Stimulated activated CD4-positive, alpha-beta T cell treated with anti-CD3 and anti-CD28 coated beads, Interleukin-2, amount 100 ng/mL, for 48 hours (primary cell): ENCODE measurements around the gene OVCA2.

Experiments
- DNase-seq, 2 donors: peaks; one replicate each; pipeline ENCODE4 v3.0.0-alpha.2; 2020

Gene OVCA2

DNA sequence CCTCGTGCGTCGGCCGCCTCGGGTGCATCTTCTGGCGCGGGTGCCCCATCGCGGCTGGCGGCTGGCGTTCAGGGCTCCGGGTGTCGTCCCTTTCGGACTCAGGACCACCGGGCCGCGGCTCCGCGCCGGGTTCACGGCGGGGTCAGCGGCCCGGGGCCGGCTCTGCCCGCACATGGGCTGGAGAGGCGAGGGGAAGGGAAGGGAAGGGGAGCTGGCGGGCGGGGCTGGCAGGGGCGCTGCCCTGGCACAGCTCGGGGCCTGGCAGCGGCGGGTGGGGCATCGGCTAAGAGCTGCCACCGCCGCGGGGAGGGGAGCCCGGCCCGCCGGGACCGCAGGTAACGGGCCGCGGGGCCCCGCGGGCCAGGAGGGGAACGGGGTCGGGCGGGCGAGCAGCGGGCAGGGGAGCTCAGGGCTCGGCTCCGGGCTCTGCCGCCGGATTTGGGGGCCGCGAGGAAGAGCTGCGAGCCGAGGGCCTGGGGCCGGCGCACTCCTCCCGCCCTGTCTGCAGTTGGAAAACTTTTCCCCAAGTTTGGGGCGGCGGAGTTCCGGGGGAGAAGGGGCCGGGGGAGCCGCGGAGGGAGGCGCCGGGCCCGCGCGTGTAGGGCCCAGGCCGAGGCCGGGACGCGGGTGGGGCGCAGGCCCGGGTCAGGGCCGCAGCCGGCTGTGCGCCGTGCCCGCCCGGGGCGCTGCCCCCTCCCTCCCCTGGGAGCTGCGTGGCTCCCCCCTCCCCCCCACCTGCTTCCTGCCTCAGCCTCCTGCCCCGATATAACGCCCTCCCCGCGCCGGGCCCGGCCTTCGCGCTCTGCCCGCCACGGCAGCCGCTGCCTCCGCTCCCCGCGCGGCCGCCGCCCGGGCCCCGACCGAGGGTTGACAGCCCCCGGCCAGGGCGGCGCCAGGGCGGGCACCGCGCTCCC is 13.7 kb downstream of the OVCA2 start:
- DNase-seq: peak in 1 of 2 donors; percentile 39

DNA sequence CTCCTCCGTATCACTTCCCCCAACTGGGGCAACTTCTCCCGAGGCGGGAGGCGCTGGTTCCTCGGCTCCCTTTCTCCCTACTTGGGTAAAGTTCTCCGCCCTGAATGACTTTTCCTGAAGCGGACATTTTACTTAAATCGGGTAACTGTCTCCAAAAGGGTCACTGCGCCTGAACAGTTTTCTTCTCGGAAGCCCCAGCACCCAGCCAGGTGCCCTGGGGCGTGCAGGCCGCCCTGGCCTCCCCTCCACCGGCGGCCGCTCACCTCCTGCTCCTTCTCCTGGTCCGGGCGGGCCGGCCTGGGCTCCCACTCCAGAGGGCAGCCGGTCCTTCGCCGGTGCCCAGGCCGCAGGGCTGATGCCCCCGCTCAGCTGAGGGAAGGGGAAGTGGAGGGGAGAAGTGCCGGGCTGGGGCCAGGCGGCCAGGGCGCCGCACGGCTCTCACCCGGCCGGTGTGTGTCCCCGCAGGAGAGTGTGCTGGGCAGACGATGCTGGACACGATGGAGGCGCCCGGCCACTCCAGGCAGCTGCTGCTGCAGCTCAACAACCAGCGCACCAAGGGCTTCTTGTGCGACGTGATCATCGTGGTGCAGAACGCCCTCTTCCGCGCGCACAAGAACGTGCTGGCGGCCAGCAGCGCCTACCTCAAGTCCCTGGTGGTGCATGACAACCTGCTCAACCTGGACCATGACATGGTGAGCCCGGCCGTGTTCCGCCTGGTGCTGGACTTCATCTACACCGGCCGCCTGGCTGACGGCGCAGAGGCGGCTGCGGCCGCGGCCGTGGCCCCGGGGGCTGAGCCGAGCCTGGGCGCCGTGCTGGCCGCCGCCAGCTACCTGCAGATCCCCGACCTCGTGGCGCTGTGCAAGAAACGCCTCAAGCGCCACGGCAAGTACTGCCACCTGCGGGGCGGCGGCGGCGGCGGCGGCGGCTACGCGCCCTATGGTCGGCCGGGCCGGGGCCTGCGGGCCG is 14.7 kb downstream of the OVCA2 start:
- peak in 1 of 2 donors; percentile 42 for DNase-seq

DNA sequence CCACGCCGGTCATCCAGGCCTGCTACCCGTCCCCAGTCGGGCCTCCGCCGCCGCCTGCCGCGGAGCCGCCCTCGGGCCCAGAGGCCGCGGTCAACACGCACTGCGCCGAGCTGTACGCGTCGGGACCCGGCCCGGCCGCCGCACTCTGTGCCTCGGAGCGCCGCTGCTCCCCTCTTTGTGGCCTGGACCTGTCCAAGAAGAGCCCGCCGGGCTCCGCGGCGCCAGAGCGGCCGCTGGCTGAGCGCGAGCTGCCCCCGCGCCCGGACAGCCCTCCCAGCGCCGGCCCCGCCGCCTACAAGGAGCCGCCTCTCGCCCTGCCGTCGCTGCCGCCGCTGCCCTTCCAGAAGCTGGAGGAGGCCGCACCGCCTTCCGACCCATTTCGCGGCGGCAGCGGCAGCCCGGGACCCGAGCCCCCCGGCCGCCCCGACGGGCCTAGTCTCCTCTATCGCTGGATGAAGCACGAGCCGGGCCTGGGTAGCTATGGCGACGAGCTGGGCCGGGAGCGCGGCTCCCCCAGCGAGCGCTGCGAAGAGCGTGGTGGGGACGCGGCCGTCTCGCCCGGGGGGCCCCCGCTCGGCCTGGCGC is 15.4 kb downstream of the OVCA2 start:
- no peak for DNase-seq

DNA sequence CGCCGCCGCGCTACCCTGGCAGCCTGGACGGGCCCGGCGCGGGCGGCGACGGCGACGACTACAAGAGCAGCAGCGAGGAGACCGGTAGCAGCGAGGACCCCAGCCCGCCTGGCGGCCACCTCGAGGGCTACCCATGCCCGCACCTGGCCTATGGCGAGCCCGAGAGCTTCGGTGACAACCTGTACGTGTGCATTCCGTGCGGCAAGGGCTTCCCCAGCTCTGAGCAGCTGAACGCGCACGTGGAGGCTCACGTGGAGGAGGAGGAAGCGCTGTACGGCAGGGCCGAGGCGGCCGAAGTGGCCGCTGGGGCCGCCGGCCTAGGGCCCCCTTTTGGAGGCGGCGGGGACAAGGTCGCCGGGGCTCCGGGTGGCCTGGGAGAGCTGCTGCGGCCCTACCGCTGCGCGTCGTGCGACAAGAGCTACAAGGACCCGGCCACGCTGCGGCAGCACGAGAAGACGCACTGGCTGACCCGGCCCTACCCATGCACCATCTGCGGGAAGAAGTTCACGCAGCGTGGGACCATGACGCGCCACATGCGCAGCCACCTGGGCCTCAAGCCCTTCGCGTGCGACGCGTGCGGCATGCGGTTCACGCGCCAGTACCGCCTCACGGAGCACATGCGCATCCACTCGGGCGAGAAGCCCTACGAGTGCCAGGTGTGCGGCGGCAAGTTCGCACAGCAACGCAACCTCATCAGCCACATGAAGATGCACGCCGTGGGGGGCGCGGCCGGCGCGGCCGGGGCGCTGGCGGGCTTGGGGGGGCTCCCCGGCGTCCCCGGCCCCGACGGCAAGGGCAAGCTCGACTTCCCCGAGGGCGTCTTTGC is 16.2 kb downstream of the OVCA2 start:
- DNase-seq: no peak

DNA sequence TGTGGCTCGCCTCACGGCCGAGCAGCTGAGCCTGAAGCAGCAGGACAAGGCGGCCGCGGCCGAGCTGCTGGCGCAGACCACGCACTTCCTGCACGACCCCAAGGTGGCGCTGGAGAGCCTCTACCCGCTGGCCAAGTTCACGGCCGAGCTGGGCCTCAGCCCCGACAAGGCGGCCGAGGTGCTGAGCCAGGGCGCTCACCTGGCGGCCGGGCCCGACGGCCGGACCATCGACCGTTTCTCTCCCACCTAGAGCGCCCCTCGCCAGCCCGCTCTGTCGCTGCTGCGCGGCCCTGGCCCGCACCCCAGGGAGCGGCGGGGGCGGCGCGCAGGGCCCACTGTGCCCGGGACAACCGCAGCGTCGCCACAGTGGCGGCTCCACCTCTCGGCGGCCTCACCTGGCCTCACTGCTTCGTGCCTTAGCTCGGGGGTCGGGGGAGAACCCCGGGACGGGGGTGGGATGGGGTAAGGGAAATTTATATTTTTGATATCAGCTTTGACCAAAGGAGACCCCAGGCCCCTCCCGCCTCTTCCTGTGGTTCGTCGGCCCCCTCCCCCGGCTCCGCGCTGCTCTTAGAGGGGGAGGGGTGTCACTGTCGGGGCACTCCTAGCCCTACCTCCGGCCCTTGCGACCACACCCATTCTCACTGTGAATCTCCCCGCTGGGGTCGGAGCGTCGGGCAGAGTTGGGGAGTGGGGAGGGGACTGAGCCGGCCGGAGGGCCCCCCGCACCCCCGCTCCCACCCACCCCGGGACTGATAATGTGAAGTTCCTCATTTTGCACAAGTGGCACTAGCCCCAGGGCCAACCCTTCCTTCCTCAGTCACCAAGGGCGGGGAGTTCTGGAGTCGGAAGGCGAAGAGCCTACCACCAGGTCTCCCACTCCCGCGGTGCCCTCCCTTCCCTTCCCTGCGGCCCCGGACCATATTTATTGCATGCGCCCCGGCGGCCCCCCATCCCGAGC is 17.0 kb downstream of the OVCA2 start:
- DNase-seq: peak; percentile 67 to 77

DNA sequence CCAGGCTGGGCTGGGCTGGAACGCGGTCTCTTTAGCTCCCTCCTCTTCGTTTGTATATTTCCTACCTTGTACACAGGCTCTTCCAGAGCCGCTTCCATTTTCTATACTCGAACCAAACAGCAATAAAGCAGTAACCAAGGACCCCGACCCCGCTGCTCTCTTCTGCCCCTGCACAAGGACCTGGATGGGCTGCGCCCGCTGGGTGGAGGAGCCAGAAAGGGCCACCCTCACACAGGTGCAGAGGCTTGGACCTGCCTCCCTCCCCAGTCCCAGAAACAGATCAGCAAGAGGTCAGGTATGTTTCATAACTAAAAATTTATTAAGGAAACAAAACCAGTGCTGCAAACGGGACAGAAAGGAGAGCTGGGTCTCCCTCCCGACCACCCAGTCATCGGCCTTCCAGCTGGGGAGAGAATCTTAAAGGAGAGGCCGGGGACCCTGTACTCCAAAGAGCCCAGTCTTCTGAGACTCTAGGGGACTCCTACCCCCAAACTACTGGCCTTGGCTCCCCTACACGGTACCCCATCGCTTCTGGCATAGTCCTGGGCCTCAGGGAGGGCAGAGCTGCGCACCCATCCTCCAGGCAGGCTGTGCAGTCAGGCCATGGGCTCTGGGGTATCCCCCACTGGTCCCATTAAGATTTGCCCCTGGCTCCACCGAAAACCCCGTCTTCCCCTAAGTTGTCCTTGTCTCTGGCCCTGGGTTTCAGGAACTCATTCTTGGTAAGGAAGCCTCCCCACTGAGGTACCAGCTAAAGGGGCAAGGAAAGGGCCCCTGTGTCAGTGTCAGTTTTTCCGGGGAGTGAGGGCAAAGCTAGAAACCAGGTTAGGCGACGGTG is 17.9 kb downstream of the OVCA2 start:
- no peak for DNase-seq

DNA sequence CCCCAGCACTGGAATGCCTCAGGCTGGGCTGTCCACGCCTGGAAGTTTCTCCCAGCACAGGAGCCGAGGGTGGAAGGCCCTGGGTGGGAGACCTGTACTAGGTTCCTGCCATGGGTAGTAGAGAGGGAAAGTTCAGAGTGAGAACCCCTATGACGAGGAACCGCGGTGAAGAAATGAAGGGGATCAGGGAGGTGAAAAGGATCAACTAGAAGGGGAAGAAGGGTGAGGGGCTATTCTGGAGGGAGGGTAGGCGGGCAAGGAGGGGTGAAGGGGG is 18.5 kb downstream of the OVCA2 start:
- no peak for DNase-seq

DNA sequence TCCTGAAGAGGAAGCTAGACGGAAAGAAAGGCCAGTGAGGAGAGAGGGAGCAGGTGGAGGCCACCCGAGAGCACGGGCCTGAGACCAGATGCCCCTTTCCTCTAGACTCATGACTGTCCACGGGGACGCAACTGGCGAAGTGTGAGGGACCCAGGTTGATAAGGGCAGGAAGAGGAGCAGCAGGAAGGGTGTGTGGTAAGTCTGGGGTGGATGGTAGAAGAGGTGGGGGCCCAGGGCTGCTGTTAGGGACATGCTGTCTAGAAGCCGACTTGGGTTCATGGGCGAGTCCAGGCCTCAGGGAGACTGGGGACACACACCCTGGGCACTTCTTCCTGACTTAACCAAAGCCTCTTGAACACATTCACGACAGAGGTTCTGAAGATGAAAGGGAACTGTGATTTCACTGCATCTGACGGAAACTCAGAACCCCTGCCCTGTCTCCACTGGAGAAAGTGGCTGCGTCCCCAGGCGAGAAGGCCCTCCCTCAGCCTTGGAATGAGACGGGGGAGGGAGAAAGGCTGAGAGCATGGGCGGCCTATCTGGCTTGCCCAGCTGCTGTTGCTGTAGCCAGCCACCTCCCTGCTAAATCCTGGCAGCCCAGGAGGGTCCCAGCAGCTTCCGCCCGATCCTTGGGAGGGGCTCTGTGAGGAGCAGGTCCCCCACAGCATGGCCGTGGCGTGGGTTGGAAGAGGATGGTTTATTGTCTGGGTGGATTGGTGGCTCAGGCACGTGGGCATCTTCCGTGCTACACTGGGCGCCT is 19.0 kb downstream of the OVCA2 start:
- DNase-seq: no peak

DNA sequence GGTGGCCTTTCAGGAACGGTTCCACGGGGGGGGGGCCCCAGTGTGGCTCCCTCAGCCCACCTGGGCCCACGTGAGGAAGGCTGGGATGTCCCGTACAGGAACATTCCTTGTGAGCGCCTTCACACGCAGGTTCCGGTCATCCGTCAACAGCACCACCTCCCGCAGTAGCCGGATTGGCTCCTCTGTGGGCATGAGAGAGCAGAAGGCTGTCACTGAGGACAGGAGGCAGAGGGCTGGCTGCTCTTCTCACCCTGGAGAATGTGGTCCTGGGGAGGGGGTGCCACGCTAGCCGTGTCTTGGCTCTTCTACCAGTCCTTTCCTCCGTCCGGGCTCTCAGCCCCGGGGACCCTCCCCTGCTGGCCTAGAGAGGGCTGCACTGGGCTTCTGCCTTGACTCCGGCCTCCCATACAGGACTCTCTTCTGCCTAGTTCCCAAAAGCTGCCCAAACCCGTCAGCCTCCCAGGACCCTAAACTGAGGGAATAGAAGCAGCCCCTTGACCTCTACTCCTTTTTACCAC is 19.7 kb downstream of the OVCA2 start:
- DNase-seq: no peak

DNA sequence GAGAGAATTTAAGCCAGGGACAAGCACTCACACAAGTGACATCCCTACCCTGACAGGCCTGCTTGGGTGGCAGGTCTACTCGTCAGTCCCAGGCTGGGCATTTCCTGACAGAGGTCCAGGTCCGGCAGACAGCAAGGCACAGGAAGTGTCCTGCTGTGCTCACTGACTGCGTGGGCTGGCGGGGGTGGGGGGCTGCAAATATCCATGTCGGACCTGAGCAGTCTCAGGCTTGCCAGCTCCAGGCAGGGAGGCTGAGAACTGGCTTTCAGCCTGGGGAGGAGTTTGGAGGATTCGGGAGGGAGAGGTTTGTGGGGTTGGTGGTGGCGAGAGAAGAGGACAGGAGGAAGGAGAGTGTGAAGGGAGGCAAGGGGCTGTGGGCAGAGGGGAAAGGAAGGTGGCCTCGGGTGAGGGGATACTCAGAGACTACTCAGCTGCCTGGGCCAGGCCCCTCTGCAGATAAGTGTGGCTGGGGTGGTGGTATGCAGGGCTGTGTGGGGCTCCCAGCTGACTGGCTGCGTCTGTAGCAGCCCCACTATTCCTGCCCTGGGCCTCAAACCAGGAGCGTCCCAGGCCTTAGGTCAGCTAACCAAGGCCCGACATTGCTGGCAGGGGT is 20.9 kb downstream of the OVCA2 start:
- no peak for DNase-seq

DNA sequence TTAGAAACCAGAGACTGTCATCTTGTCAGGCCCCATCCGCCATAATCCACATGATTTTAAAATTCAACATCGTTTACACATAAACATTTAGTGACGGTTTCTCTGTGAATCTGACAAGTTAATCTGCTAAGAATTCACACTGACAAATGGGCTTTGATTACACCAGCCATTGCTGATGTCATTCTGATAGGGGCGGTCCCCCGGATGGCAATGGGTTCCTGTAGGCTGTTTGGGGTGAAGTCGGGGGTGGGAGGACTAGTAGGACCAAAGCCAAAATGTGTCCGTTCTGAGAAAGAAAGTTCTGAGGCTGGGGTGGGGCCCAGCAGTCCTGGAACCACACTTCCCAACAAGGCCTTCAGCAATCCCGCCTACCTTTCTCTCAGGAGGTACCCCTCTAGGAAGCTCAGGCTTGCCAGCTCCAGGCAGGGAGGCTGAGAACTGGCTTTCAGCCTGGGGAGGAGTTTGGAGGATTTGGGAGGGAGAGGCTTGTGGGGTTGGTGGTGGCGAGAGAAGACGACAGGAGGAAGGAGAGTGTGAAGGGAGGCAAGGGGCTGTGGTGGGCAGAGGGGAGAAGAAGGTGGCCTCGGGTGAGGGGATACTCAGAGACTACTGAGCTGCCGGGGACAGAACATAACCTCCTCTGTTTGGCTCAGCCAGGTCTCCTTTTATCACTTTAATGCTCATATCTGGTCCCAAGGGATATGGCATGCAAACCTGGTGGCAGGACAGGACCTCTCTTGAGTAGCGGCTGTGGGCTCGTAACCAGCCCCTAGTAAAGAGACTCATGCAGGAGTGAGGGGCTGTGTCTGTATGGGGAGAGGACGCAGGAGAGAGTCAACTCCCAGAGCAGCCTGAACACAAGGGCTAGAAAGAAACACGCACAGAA is 21.7 kb downstream of the OVCA2 start:
- DNase-seq: no peak

DNA sequence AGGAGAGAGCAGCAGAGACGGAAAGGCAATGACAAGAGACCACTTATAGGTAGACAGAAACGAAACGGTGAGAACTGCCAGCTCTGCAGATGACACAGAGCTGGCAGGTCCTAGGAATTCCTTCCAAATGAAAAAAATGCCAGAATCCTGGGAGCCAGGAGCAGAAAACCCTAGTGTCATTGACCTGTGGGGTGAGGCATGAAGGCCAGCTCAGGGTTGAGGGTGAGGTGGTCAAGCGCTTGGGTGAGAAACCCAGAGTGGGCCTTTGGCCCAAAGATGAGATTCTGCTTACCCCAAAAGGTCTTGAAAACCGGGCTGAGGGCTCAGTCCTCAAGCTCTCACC is 22.3 kb downstream of the OVCA2 start:
- no peak for DNase-seq

DNA sequence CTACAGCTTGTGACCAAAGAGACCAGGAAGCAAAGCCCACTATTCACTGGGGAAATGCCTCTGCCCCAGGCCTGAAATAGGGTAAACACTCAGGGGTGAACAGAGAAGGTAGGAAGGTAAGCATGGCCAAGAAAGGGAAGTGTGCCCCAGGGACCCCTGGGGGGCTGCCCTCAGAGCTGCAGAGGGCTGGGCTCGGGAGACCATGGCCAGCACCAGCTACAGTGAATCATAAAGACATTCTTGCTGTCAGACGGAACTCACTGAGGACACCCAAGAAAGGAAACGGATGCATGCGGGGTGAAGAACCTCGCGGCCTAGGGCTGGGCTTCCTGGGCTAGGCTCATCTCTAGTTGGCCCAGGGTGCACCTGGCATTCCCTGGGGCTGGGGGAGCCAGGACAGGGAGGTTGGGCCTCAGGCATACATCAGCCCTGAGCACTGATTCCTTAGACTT is 22.7 kb downstream of the OVCA2 start:
- no peak for DNase-seq

DNA sequence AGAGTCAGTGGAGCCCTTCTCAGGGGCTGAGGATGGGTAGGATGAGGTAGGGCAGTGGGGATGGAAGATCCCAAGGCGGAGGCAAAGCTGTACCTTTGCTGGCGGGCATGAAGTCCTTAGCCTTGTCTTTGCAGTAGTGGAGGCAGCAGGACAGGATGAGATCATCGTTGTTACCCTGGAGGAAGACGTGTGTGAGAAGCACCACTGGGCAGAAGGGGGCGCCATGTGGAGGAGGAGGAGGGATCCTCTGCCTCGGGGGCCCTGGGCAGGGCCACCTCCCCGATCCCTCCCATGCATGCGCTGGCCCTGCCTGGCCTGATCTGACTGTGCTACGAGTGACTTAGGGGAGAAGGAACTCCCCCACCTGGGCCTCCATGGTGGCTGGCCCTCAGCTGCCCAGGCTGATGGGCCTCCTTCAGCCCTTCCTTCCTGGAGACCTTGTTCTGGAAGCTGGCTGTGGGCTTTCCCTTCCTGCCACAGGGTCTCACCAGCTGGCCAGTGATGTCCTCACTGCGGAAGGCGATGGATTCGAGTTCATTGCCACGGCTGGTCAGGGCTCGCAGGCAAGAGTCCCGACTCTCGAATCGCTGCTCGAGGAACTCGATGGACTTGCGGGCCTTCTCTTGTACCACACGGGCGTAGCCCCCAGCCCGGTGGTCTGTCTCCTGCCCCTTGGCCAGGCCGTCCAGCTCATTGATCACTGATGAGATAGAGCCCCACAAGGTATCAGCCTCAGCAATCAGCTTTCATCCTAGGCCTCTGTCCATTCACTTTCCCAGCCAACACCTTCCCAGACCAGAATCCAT is 23.4 kb downstream of the OVCA2 start:
- peak; percentile 68 to 71 for DNase-seq

DNA sequence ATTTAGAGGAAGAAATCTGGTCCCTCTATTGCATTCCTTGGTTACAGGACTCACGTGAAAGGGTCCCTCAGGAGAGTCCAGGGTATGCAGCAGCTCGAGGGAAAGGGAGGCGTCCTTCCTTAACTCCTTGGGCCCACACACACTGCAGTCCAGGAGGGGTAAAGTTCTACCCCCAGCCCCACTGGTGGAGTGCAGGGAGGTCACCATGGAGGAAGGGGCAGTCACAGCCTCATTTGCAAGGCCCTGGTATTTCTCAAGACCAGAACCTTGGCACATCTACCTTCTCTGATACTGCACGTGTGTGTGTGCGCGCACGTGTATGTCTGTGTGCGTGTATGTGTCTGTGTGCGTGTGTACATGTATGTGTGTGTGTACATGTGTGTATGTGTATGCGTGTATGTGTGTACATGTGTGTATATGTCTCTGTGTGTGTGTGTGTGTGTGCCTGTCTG is 24.2 kb downstream of the OVCA2 start:
- no peak for DNase-seq

DNA sequence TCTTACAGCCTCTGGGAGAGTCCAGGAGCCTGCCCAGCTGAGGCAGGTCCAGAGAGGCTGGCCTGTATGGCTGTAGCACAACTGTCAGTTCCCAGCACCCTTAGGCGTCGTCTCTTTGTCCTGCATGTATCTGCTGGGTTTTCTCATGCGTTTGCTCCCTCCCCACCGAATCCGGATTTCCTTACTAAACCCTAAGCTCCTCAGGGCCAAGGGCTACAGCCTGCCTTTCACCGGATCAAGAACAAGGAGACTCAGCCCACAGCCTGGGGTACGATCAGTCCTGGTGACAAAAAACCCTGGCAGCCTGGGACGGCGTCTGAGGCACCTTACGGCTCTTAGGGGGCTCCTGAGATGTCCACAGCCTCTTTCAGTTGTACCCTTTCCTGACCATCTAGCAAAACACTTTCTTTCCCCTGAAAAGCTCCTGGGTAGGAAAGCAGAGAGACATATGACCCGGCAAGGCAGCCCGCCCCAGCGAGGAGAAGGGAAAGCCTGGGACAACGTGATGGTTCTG is 25.3 kb downstream of the OVCA2 start:
- DNase-seq: no peak

DNA sequence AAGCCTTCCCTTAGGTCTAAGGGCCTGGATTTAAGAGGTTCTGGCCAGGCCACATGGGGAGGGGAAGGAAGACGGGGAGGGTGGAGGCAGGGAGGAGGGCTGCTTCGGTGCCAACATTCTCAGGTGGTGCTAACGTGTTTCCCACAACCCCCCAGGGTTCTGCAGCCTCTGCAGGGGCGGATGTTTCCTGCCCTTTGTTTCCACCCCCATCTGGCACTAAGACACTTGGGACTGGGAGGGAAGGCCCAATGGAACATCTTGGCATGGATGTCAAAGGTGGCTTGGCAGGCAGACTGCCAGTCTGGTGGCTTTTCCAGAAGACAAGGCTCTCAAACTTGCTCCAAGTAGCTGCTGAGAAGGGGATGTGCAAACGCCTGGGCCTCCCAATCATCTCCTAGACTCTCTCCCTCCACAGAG is 25.8 kb downstream of the OVCA2 start:
- no peak for DNase-seq
